Thoracic aorta (tissue), 2 donors: ENCODE results near the gene PSG4. TPM values are rescaled to one million over a fixed set of nuclear protein-coding genes. Genes with fewer than 3 reads are reported as not detected.
"Not testable (repeated sequence)": the region's sequence is repeated elsewhere in the genome, so short reads cannot be mapped to it uniquely, and the experiment has no call there.

Experiments
- ATAC-seq: fragments of 150-250 bp; one replicate; pipeline ENCODE4 v1.8.0; 2017; ENCODE audit warnings: low read depth; ENCODE audit not compliant: insufficient number of reproducible peaks, low FRiP score
- DNase-seq: peaks from one replicate; pipeline ENCODE4 v3.0.0-alpha.2; 2020; ENCODE audit warnings: low spot score
- H3K27ac ChIP-seq, 2 donors: fragments of 200-600 bp; sonication (generic); 1 replicate in 1 of 2; 2 replicates in 1 of 2; pipeline ENCODE4 v1.5.1; 2016; ENCODE audit warnings: mild to moderate bottlenecking in 2 of 2, moderate library complexity in 2 of 2
- H3K27me3 ChIP-seq: fragments of 200-600 bp; sonication (generic); replicated peaks from 2 replicates; pipeline ENCODE4 v1.6.0; 2016; ENCODE audit warnings: mild to moderate bottlenecking; ENCODE audit not compliant: insufficient read depth
- H3K36me3 ChIP-seq: fragments of 200-600 bp; sonication (generic); one replicate; pipeline ENCODE4 v1.5.1; 2016
- H3K4me1 ChIP-seq, 2 donors: fragments of 200-600 bp; sonication (generic); 1 replicate in 1 of 2; 2 replicates in 1 of 2; pipeline versions ENCODE4 v1.5.1 to v1.6.0; 2016; ENCODE audit warnings: low read depth in 2 of 2, mild to moderate bottlenecking in 1 of 2; ENCODE audit not compliant: control insufficient read depth in 1 of 2
- H3K4me3 ChIP-seq: fragments of 200-600 bp; sonication (generic); 2 replicates; pipeline ENCODE4 v1.5.1; 2016; ENCODE audit warnings: mild to moderate bottlenecking
- H3K9me3 ChIP-seq: fragments of 200-600 bp; sonication (generic); 2 replicates; pipeline ENCODE4 v1.5.1; 2016
- total RNA-seq, 2 donors: library from RNA; depleted of rRNA; stranded (reverse); fragments of >200 nt; gene quantifications; one replicate each; pipeline versions ENCODE4 v1.1.0 to v1.2.3, GENCODE V29; 2016

Gene PSG4
- total RNA-seq, result not detected

- not testable (repeated sequence) for H3K4me3 ChIP-seq, H3K9me3 ChIP-seq, H3K4me1 ChIP-seq, H3K36me3 ChIP-seq, H3K27me3 ChIP-seq, ATAC-seq, DNase-seq, H3K27ac ChIP-seq
Observed at GRCh38 chr19:43205471-43206105, at the start of gene PSG4. TSS of gene PSG4 (minus strand) at chr19:43205638. CDS start at chr19:43205536, 102 bp downstream.

- ATAC-seq, H3K36me3 ChIP-seq, H3K27ac ChIP-seq, H3K9me3 ChIP-seq, H3K4me3 ChIP-seq, H3K4me1 ChIP-seq, DNase-seq, H3K27me3 ChIP-seq: not testable (repeated sequence)
Observed at GRCh38 chr19:43251428-43251827, 46.0 kb upstream of the PSG4 start.

GRCh38 chr19:43250296-43250695, 44.9 kb upstream of the PSG4 start:
- H3K9me3 ChIP-seq, H3K27ac ChIP-seq, H3K4me1 ChIP-seq, H3K4me3 ChIP-seq, DNase-seq, H3K36me3 ChIP-seq, H3K27me3 ChIP-seq, ATAC-seq: not testable (repeated sequence)

GRCh38 chr19:43248635-43249002, 43.2 kb upstream of the PSG4 start:
- not testable (repeated sequence) for H3K27me3 ChIP-seq

GRCh38 chr19:43247243-43247880, 41.9 kb upstream of the PSG4 start:
- not testable (repeated sequence) for H3K36me3 ChIP-seq, DNase-seq, H3K4me1 ChIP-seq, H3K27ac ChIP-seq, H3K27me3 ChIP-seq, H3K4me3 ChIP-seq, H3K9me3 ChIP-seq, ATAC-seq

More at GRCh38 chr19:43248635-43249002, 43.2 kb upstream of the PSG4 start:
- not testable (repeated sequence) for DNase-seq, H3K4me1 ChIP-seq, H3K27ac ChIP-seq, H3K9me3 ChIP-seq, H3K36me3 ChIP-seq, ATAC-seq, H3K4me3 ChIP-seq

GRCh38 chr19:43245848-43246247, 40.4 kb upstream of the PSG4 start:
- not testable (repeated sequence) for ATAC-seq, H3K36me3 ChIP-seq, H3K9me3 ChIP-seq, H3K27me3 ChIP-seq, H3K4me1 ChIP-seq, H3K27ac ChIP-seq, DNase-seq, H3K4me3 ChIP-seq

GRCh38 chr19:43242211-43242610, 36.8 kb upstream of the PSG4 start:
- H3K27me3 ChIP-seq, H3K9me3 ChIP-seq, H3K36me3 ChIP-seq, H3K4me3 ChIP-seq, ATAC-seq, H3K27ac ChIP-seq, H3K4me1 ChIP-seq, DNase-seq: not testable (repeated sequence)

GRCh38 chr19:43238213-43238612, 32.8 kb upstream of the PSG4 start:
- ATAC-seq, H3K4me1 ChIP-seq, H3K36me3 ChIP-seq, DNase-seq, H3K9me3 ChIP-seq, H3K27me3 ChIP-seq, H3K4me3 ChIP-seq, H3K27ac ChIP-seq: not testable (repeated sequence)

GRCh38 chr19:43235686-43236085, 30.2 kb upstream of the PSG4 start:
- not testable (repeated sequence) for DNase-seq, H3K4me3 ChIP-seq, H3K9me3 ChIP-seq, H3K27me3 ChIP-seq, ATAC-seq, H3K36me3 ChIP-seq, H3K27ac ChIP-seq, H3K4me1 ChIP-seq
